ENCODE results near the gene FLNB. TPM values are rescaled to one million over a fixed set of nuclear protein-coding genes. Genes with fewer than 3 reads are reported as not detected.

FLNB gene
- total RNA-seq, 2 donors from 2014 or later = 46.1 to 56.7 TPM

DNA sequence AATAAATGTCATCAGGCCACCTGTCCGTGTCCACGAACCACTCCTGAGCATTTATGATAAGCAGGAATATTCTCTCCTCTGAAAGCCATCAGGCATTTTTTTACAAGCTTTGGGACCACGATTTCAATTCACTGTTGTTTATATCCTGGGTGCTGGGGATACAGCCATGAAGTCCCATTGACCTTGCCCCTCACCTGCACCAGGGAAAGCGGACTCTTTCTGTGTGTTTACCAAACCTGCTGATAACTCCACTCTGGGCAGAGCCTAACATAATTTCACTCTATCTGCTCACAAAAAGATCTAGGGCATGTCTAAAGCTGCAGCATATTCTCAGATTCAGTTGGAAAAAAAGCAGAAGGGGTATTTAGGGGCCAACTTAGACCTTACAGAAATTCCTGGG lies 197.8 kb downstream of the FLNB start:
- DNase-seq (no peak), ATAC-seq (replicated peaks in 1 of 2) (no peak)
- Mint-ChIP-seq H3K36me3 (ENCODE audit: insufficient read depth in 2 of 2) (peaks cover 5 to 9% of the 10 kb centered on the region in 2 donors), H3K27me3 (ENCODE audit: low read depth) (peaks cover 26% of the 10 kb centered on the region), H3K4me3 (peak overlapping the region; percentile 52 to 56), H3K4me1 (ENCODE audit: low read depth) (peaks cover 40% of the 10 kb centered on the region), H3K9me3 (peaks cover 0 to 1% of the 10 kb centered on the region in 2 donors), H3K27ac (no peak overlapping the region)

DNA sequence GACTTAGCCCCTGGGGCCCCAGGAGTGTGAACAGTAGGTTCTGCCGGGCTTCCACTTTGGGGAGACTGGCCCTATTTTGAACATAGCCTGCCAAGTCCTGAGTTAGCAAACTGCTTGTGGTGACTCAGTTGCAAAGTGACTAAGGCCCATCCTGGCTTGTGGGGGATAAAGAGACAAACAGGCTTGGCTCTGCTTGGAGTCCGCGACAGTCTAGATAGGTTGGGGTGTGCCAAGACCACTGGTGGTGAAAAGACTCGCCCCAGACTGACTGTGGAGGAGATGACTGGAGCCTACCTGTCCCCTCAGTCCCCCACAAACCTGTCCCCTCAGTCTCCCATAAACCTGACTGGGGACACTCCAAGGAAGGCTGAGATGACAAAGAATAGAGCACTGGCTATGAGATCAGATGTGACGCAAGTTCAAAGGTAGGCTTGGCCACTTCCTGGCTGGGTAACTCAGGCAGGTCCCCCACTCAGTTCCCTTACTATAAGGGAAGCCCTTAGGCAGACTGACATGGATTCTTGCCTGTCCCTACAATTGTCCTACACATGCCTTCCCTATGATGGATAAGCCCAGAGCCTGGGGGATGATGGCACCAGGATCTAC lies 198.3 kb downstream of the FLNB start:
- H3K36me3 Mint-ChIP-seq (ENCODE audit: insufficient read depth in 2 of 2) = peaks cover 4 to 8% of the 10 kb centered on the region in 2 donors
- peak; percentile 95 to 98 for ATAC-seq (replicated peaks in 1 of 2)
- peaks cover 0 to under 1% of the 10 kb centered on the region in 2 donors for H3K9me3 Mint-ChIP-seq
- H3K27ac Mint-ChIP-seq = peak overlapping the region; percentile 4
- H3K4me1 Mint-ChIP-seq (ENCODE audit: low read depth) = peaks cover 39% of the 10 kb centered on the region
- H3K4me3 Mint-ChIP-seq = peak overlapping the region; percentile 52 to 56
- H3K27me3 Mint-ChIP-seq (ENCODE audit: low read depth) = peaks cover 25% of the 10 kb centered on the region
- peak; percentile 73 to 78 for DNase-seq

DNA sequence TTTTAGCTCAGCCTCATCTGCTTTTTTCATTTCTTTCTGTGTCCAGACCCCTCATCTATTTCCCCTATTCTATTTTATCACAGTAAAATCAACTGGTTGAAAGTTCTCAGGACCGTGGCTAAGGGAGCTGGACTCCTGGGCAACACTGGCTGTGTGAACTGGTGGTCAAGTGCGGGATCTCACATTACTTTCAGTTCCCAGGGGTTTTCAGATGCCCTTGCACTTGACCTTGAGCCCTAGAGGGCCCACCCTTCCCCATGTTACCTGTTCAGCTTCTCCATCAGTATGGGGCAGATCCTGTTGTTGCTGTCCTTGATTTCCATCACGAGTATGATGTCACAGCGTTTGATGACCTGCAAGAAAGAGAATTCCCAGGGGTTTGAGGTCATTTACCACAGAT lies 199.7 kb downstream of the FLNB start:
- Mint-ChIP-seq H3K27ac (no peak overlapping the region), H3K4me3 (no peak overlapping the region), H3K36me3 (ENCODE audit: insufficient read depth in 2 of 2) (peaks cover 3% of the 10 kb centered on the region in 2 donors), H3K4me1 (ENCODE audit: low read depth) (peaks cover 37% of the 10 kb centered on the region), H3K9me3 (no peaks in the 10 kb centered on the region), H3K27me3 (ENCODE audit: low read depth) (peaks cover 22% of the 10 kb centered on the region)
- DNase-seq (no peak), ATAC-seq (replicated peaks in 1 of 2) (no peak)

DNA sequence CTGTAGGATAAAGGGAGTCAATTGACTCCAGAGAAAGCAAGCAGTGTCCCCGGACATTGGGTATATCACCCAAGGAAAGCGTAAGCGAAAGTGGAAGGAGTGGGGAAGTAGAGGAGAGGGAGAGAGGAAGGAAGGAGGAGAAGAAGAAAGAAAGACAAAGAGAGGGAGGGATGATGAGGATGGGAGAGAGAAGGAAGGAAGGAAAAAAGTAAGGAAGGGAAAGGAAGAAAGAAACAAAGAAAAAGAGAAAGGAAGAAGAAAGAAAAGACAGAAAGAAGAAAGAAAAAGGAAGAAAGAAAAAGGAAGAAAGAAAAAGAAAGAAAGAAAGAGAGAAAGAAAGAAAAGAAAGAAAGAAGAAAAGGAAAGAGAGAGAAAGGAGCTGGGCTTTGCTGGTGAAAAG lies 201.7 kb downstream of the FLNB start:
- H3K9me3 Mint-ChIP-seq = no peaks in the 10 kb centered on the region
- no peaks in the 10 kb centered on the region for H3K36me3 Mint-ChIP-seq (ENCODE audit: insufficient read depth in 2 of 2)
- H3K27ac Mint-ChIP-seq = peak overlapping the region; percentile 16
- H3K4me3 Mint-ChIP-seq = no peak overlapping the region
- ATAC-seq (replicated peaks in 1 of 2) = no peak
- DNase-seq = no peak
- peaks cover 17% of the 10 kb centered on the region for H3K27me3 Mint-ChIP-seq (ENCODE audit: low read depth)
- peaks cover 42% of the 10 kb centered on the region for H3K4me1 Mint-ChIP-seq (ENCODE audit: low read depth)

DNA sequence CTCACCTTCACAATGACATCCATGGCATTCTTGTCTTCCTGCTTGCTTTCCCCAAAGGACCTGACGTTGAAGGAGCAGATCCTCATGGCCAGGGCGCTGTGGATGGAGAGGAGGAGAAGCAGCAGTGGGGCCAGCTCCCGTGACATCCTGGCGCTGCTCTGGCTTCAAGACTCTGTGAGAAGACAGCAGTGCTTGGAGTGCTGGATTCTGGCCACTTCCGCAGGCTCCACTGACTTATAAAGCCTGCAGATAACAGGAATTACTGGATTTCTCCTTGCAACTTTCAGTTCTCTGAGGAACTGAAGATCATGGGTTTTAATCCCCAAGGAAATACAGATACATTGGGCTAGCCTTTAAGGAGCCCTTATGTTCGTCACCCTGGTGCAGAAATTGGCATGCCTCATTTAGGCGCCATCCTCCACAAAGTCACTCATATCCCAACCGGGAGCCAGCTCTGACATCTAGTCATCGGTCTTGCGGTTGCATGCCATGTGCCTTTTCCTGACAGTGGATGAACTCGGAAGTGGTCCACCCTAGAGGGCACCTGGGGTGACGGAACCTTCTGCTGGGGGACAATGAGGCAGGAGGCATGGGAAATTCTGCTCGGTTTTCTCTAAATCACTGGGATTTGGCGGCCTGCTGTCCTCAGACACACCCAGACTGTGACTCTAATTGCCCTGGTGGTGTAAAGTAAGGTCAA lies 202.7 kb downstream of the FLNB start, which contains the start of gene DNASE1L3:
Gene DNASE1L3 (minus strand): TSS at position 212 of the 700 bp plus-strand sequence. CDS start 66 bp downstream, at position 146.
- ATAC-seq (replicated peaks in 1 of 2) (no peak), DNase-seq (no peak)
- Mint-ChIP-seq H3K36me3 (ENCODE audit: insufficient read depth in 2 of 2) (no peaks in the 10 kb centered on the region), H3K4me3 (no peak within 1 kb of the TSS), H3K4me1 (ENCODE audit: low read depth) (peaks cover 42% of the 10 kb centered on the region), H3K27me3 (ENCODE audit: low read depth) (peaks cover 17% of the 10 kb centered on the region), H3K9me3 (no peaks in the 10 kb centered on the region), H3K27ac (peak within 1 kb of the TSS; percentile 16)

DNA sequence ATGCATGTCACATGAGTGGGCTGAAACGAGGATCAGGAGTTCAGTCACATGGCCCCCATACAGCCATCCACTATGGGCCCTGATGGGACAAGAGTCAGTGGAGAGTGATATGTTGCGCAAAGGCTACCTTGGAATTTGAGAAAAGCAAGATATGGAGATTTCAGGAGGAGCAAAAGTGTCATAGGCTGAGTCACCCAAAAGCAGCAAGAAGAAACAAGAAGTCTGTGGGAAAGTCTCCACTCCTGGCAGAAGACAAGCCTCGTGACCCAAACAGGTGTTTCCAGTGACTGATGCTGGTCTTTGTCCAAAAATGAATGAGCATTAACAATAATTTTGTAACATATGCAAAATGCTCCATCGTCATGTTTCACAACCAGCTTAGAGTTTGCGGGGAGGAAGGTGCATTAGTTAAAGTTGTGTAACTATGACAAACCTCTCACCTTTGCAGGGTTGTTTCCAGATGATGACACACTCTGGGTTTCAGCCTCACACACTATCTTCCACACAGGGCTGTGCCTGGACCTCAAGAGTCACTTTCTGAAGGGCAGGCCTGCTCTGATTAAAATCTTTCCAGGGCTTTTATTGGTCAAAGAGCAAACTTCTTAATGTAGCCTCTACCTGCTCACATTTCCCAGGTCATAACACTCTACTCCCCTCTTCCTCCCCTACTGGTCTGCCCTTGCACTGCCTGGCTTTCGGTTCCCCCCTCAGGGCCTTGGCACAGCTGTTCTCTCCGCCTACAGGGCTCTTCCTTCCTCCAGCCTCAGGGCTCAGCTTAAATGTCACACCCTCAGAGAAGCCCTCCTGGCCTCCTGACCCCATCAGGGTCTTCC lies 206.5 kb downstream of the FLNB start:
- DNase-seq (peak; percentile 72 to 78), ATAC-seq (replicated peaks in 1 of 2) (peak; percentile 96)

GRCh38 chr3:58215317-58216025 lies 207.2 kb downstream of the FLNB start:
- Mint-ChIP-seq H3K4me1 (ENCODE audit: low read depth) (peaks cover 48% of the 10 kb centered on the region), H3K27me3 (ENCODE audit: low read depth) (peaks cover 18% of the 10 kb centered on the region), H3K9me3 (no peaks in the 10 kb centered on the region), H3K36me3 (ENCODE audit: insufficient read depth in 2 of 2) (no peaks in the 10 kb centered on the region), H3K4me3 (peak overlapping the region; percentile 56 to 71), H3K27ac (peak overlapping the region; percentile 30)
- ATAC-seq (replicated peaks in 1 of 2) = no peak
- no peak for DNase-seq

More for the DNA sequence above, 206.5 kb downstream of the FLNB start:
- H3K9me3 Mint-ChIP-seq = no peaks in the 10 kb centered on the region
- H3K4me3 Mint-ChIP-seq = peak overlapping the region; percentile 56 to 71
- H3K36me3 Mint-ChIP-seq (ENCODE audit: insufficient read depth in 2 of 2) = no peaks in the 10 kb centered on the region
- H3K27me3 Mint-ChIP-seq (ENCODE audit: low read depth) = peaks cover 19% of the 10 kb centered on the region
- H3K4me1 Mint-ChIP-seq (ENCODE audit: low read depth) = peaks cover 48% of the 10 kb centered on the region
- H3K27ac Mint-ChIP-seq = peak overlapping the region; percentile 30

- H3K27me3 Mint-ChIP-seq (ENCODE audit: low read depth) = peaks cover 12% of the 10 kb centered on the region
- no peak overlapping the region for H3K4me3 Mint-ChIP-seq
- no peak overlapping the region for H3K27ac Mint-ChIP-seq
- no peak for ATAC-seq (replicated peaks in 1 of 2)
- no peaks in the 10 kb centered on the region for H3K9me3 Mint-ChIP-seq
- H3K4me1 Mint-ChIP-seq (ENCODE audit: low read depth) = peaks cover 48% of the 10 kb centered on the region
- no peak for DNase-seq
- H3K36me3 Mint-ChIP-seq (ENCODE audit: insufficient read depth in 2 of 2) = no peaks in the 10 kb centered on the region
Observed at GRCh38 chr3:58216496-58217195, 208.4 kb downstream of the FLNB start.

DNA sequence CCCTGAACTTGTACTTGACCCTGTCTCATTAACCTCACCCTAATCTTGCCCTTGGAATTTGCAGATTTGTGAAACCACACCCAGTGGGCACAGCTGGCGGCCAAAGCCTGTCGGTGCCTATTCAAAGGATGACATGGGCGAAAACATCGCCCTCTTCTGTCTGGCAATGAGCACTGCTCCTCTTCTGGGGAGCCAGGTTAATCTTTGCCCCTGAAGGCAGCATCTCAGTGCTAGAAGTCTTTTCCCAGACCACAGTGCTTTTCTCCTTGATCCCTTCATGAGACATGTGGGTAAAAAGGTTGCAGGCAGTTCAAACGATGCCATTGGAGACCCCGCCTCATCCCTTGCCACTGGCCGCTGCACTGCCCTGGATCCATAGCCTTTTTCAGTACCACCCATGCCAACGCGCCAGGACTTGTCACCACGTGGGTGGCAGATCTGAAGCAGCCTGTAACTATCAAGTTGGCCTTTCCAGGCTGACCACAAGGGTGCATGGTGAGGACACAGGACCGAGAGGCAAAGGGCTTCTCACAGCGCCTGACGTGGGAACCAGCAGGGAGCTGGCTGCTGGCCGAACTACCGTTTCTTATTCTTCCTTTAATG lies 209.1 kb downstream of the FLNB start:
- Mint-ChIP-seq H3K27me3 (ENCODE audit: low read depth) (peaks cover 12% of the 10 kb centered on the region), H3K36me3 (ENCODE audit: insufficient read depth in 2 of 2) (no peaks in the 10 kb centered on the region), H3K27ac (no peak overlapping the region), H3K9me3 (no peaks in the 10 kb centered on the region), H3K4me3 (peak overlapping the region; percentile 6 to 34), H3K4me1 (ENCODE audit: low read depth) (peaks cover 48% of the 10 kb centered on the region)
- DNase-seq (peak; percentile 61 to 63), ATAC-seq (replicated peaks in 1 of 2) (peak; percentile 22)

DNA sequence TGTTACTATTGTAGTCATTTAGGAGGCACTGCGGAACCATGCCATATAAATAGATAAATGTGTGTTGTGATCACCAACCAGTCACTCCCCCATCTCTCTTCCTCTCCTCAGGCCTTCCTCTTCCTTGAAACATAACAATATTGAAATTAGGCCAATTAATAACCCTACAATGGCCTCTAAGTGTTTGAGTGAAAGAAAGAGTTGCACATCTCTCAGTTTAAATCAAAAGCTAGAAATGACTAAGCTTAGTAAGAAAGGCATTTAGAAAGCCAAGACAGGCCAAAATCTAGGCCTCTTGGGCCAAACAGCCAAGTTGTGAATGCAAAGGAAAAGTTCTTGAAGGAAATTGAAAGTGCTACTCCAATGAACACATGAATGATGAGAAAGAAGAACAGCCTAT lies 210.7 kb downstream of the FLNB start:
- H3K27ac Mint-ChIP-seq = no peak overlapping the region
- H3K4me1 Mint-ChIP-seq (ENCODE audit: low read depth) = peaks cover 47% of the 10 kb centered on the region
- DNase-seq (no peak), ATAC-seq (replicated peaks in 1 of 2) (no peak)
- peak overlapping the region; percentile 1 to 34 for H3K4me3 Mint-ChIP-seq
- no peaks in the 10 kb centered on the region for H3K36me3 Mint-ChIP-seq (ENCODE audit: insufficient read depth in 2 of 2)
- H3K9me3 Mint-ChIP-seq = no peaks in the 10 kb centered on the region
- H3K27me3 Mint-ChIP-seq (ENCODE audit: low read depth) = peaks cover 12% of the 10 kb centered on the region
